OCI-LY7 (cell line): ENCODE results near the gene TMEM208.

ENCODE experiments used
- EZH2phosphoT487 ChIP-seq: fragments of 200-600 bp; sonication (generic); IDR thresholded peaks from 2 replicates; pipeline ENCODE4 v1.6.1; 2018; ENCODE audit warnings: low read depth, borderline replicate concordance, mild to moderate bottlenecking, mixed run types, antibody characterized with exemption, low read length, moderate library complexity, mixed read lengths
- TF ChIP-seq, protein P1 (sequence below): fragments of 200-600 bp; sonication (generic); conservative IDR thresholded peaks from 2 replicates; pipeline ENCODE4 v1.5.1; 2014; ENCODE audit warnings: mild to moderate bottlenecking, antibody characterized with exemption, low read length, moderate library complexity, mixed read lengths

GRCh38 chr16:67247192-67248072, 20.5 kb downstream of the TMEM208 start, which contains the start of gene FHOD1:
- TF ChIP-seq, protein P1, sequence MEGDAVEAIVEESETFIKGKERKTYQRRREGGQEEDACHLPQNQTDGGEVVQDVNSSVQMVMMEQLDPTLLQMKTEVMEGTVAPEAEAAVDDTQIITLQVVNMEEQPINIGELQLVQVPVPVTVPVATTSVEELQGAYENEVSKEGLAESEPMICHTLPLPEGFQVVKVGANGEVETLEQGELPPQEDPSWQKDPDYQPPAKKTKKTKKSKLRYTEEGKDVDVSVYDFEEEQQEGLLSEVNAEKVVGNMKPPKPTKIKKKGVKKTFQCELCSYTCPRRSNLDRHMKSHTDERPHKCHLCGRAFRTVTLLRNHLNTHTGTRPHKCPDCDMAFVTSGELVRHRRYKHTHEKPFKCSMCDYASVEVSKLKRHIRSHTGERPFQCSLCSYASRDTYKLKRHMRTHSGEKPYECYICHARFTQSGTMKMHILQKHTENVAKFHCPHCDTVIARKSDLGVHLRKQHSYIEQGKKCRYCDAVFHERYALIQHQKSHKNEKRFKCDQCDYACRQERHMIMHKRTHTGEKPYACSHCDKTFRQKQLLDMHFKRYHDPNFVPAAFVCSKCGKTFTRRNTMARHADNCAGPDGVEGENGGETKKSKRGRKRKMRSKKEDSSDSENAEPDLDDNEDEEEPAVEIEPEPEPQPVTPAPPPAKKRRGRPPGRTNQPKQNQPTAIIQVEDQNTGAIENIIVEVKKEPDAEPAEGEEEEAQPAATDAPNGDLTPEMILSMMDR = 0 out of 2 replicates have a peak, but pooled peaks have one; percentile 8
- no peak for TF ChIP-seq EZH2phosphoT487
